ENCODE data around the gene LIN37. TPM values are rescaled to one million over a fixed set of nuclear protein-coding genes. Genes with fewer than 3 reads are reported as not detected.

Gene LIN37
- total and polyA plus RNA-seq, 2 donors (not counting 3 experiments of a cell fraction or from before 2014, with no cell fraction given) = 11.3 to 21.4 TPM

DNA sequence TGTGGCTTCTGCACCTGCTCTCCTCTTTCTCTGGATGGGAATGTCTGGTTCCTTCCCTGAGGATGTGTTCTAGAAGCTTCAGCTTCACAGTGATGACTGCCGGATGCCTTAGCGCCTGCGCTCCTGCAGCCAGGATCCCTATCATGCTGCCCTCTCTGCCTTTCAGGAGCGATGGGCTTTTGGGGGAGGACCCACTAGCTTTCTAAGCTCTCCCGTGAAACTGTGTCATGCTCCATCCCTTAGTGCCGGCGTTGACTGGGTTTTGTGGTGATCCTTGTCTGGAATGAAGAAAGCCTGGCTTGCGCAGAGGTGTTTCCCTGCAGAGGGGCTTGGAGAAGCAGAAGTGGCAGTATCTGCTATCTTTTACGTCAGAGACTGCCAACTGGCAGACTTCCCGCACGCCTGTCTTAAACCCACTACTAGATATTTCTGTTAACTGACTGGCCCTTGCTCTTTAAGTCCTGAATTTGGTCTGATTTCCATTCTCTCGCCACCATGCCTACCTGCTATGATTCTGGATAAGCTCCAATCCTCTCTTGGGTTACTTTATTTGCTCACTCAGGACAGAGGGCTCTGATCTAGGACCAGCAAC lies 34.4 kb upstream of the LIN37 start:
- Histone ChIP-seq H3K9ac (replicated peaks; ENCODE audit: extremely low read depth, insufficient read depth, low read length) (no peak overlapping the region), H3K9me1 (replicated peaks; ENCODE audit: control insufficient read depth, extremely low read depth, insufficient read depth, low read length) (no peaks in the 10 kb centered on the region), H3K79me2 (ENCODE audit: control insufficient read depth, insufficient read depth, low read length) (peaks cover 9% of the 10 kb centered on the region), H3K4me2 (ENCODE audit: insufficient read depth, low read length) (no peak overlapping the region), H3K4me1 (ENCODE audit: control insufficient read depth, extremely low read depth, insufficient read depth, low read length) (peaks cover 13% of the 10 kb centered on the region), H2AFZ (ENCODE audit: low read depth, low read length) (no peak overlapping the region), H3K4me3 (replicated peaks in 1 of 3; ENCODE audit: insufficient read depth in 1 of 3, low read depth in 1 of 3, low read length in 3 of 3) (no peak overlapping the region), H3K27ac (ENCODE audit: insufficient read depth, low read depth, low read length) (no peak overlapping the region), H3K9me3 (replicated peaks; ENCODE audit: control insufficient read depth, insufficient read depth, low read length) (no peaks in the 10 kb centered on the region), H3K36me3 (ENCODE audit: control insufficient read depth in 2 of 2, extremely low read depth in 1 of 2, insufficient read depth in 2 of 2, low read length in 2 of 2) (no peaks in the 10 kb centered on the region), H4K20me1 (replicated peaks; ENCODE audit: control insufficient read depth, extremely low read depth, insufficient read depth, low read length) (no peaks in the 10 kb centered on the region), H3K27me3 (ENCODE audit: control insufficient read depth in 2 of 2, insufficient read depth in 2 of 2, low read length in 2 of 2) (no peaks in the 10 kb centered on the region)
- DNase-seq (ENCODE audit: low read depth, low spot score) = no peak
- no peak for FAIRE-seq
- no TSS peak for BruUV-seq (replicated peaks)
- dilution Hi-C loops (cut with MboI; ENCODE audit: extremely low pct_ligation_motif_present, low sequenced_read_pairs) = no loop called here
- ChIA-PET POLR2A (no interaction called here), CTCF (interaction anchor here (1.6 to 2.2 kb wide), 2 partner anchors 16 to 19 kb away, joined by 4 to 11 read pairs; no protein-coding TSS in a partner anchor)
- TF ChIP-seq JUN (IDR thresholded peaks at IDR 0.05; ENCODE audit: borderline replicate concordance, insufficient read depth, insufficient read length, low read depth) = no peak
- TF ChIP-seq EZH2 (IDR thresholded peaks at IDR 0.05; ENCODE audit: borderline replicate concordance, low read depth, low read length, severe bottlenecking) = no peak
- no peak for TF ChIP-seq MYC (IDR thresholded peaks at IDR 0.05; ENCODE audit: low read depth, low read length)
- TF ChIP-seq FOS (IDR thresholded peaks at IDR 0.05; ENCODE audit: borderline replicate concordance, insufficient read depth, low read length) = no peak
- TF ChIP-seq POLR2A (IDR thresholded peaks at IDR 0.05; ENCODE audit: low read depth, low read length) = no peak
- TF ChIP-seq POLR2AphosphoS5 (IDR thresholded peaks at IDR 0.05; ENCODE audit: insufficient read depth, low read depth, low read length) = no peak
- TF ChIP-seq, protein P1, sequence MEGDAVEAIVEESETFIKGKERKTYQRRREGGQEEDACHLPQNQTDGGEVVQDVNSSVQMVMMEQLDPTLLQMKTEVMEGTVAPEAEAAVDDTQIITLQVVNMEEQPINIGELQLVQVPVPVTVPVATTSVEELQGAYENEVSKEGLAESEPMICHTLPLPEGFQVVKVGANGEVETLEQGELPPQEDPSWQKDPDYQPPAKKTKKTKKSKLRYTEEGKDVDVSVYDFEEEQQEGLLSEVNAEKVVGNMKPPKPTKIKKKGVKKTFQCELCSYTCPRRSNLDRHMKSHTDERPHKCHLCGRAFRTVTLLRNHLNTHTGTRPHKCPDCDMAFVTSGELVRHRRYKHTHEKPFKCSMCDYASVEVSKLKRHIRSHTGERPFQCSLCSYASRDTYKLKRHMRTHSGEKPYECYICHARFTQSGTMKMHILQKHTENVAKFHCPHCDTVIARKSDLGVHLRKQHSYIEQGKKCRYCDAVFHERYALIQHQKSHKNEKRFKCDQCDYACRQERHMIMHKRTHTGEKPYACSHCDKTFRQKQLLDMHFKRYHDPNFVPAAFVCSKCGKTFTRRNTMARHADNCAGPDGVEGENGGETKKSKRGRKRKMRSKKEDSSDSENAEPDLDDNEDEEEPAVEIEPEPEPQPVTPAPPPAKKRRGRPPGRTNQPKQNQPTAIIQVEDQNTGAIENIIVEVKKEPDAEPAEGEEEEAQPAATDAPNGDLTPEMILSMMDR (IDR thresholded peaks at IDR 0.05; ENCODE audit: extremely low read depth in 1 of 2, insufficient read depth in 1 of 2, low read depth in 1 of 2, low read length in 2 of 2) = no peak
- TF ChIP-seq, protein P2, sequence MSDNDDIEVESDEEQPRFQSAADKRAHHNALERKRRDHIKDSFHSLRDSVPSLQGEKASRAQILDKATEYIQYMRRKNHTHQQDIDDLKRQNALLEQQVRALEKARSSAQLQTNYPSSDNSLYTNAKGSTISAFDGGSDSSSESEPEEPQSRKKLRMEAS (IDR thresholded peaks at IDR 0.05; ENCODE audit: insufficient read depth, insufficient read length) = no peak
- no peak for TF ChIP-seq GATA2 (IDR thresholded peaks at IDR 0.05; ENCODE audit: insufficient read depth, insufficient read length, low read depth, low read length)
- intact Hi-C loops (cut with micrococcal nuclease) = no loop called here

Data from endothelial cell of umbilical vein (primary cell).